GM21390 (cell line): Measurements from ENCODE around the gene MAPK12.
A peak's percentile ranks its signal among the peaks of the same experiment; 100 is the strongest.

Source experiments
- ATAC-seq: cut with Tn5 transposase; IDR thresholded peaks from one replicate; pipeline ENCODE4 v1.9.1; 2021; ENCODE audit not compliant: unreplicated experiment

Gene MAPK12

DNA sequence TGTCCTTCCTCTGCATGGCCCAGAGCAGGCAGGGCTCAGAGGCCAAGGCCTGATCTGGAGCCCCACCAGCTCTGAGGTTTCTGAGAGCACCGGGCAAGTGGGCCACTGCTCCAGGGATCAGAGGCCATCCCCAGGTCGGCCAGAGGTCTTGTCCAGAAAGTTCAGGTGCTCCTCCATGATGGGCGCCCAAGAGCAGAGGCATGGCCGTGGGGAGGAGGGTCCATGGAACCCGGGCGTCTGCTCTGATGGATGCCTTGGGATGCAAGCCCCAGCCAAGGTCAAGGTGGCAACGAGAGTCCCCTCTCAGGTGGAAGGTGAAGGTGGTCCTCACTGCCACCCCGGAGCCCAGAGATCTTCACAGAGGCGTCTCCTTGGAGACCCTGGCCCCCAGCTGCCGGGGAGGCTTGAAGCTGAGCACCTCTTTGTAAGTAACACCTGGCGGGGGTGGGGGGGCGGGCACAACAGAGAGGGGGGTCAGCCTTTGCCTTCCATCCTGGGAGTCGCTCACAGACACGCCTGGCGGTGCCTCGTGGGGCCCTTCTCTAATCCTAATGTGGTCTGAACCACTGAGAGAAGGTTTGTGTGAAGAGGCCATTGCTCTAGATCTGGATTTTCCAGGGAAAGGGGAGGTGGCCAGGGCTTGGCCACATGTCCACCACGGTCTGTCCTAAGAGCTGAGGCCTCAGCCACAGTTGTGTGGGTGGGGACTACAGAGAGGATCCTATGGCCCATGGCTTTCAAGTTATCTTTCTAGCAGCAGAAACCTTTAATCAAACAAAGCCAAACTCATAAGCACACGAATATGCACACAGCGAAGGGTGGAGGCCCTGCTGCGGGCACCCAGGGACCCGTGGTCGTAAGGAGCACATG, 8.2 kb downstream of the MAPK12 start:
- ATAC-seq = no peak

DNA sequence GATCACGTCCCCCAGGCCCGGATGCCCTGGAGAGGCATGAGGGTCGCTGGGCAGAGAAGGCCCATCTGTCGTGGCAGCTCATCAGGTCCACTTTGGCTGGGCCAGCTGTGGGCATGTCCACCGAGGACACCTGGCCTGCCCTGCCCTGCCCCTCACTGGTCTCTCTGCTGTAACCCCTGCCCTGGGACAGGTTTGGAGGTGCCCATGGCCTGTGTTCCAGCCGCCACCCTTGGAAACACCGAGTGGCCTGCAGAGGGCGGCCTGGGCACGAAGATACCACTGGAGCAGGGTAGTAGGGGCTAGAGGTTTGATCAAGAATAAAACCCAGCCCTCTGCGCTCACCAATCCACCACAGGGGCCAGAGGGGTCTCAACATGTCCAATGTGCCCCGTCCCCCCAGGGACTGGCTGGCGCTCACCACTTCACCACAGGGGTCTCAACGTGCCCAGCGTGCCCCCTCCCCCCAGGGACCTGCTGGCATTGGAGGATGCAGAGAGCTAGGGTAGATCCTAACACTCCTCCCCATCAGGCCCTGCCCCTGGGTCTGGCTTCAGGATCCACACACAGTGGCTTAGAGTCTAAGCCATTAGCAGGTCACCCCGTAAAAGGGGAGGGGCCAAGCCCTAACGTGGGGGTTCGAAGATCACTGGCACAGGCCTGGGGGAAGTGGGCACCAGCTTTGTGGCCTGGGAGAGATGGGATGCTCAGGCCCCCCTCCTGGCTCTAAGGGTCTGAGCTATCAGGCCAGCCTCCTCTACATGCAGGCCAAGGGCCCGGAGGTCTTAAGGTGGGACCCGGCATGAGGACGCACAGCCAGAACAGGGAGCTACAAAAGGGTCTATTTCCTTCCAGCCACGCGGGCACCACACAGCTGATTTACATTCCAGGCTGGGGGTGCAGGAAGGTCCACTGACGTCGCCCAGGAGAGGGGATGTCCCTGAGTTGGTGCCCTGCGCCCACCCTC, 9.1 kb downstream of the MAPK12 start:
- no peak for ATAC-seq

- ATAC-seq = no peak
Observed at GRCh38 chr22:50251477-50252081, 9.9 kb downstream of the MAPK12 start.

DNA sequence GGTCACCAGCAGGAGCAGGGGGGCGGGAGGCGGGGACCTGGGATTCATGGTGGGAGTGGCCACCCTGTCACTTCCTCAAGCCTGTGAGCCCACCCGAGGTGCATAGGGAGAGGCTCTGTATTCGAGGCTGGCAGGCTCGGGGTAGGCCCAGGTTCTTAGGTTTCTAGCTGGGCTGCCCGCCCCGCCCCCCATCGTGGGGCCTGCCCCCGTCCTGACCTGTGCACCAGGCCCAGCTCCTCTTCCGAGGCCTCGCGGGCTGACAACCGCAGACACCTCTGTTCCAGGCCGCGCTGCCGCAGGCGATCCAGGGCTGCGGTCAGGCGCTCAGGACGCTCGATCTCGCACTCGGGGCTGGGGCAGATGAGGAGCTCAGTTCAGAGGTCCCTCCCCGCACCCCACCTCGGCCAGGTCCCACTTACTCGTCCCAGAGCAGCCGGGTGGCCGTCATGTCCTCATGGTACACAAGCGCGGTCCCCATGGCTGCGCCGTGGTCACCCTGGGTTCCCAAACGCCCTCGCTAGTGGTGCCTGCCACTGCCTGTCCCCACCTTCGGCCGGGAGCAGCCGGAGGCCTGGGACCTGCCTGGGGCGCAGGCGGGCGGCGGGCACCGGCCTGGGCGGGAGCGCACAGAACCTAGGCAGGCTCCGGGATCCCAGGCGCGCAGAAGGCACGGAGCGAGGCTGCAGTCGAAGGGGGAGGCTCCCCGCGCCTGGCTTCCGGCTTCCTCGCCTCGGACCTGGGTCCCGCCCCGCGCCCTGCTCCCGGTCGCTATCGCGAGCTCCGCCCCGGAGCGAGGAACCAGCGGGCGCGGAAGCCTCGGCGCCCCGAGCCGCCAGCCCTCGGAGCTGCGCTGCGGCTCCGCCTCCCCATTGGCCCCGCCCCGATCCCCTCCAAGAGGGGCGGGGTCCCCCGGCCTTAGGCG, 10.7 kb downstream of the MAPK12 start, which contains the start of gene HDAC10:
Gene HDAC10 (minus strand): TSS at position 711 of the 922 bp plus-strand sequence. CDS start 233 bp downstream, at position 478.
- ATAC-seq = peak; percentile 50

- ATAC-seq = no peak
Observed at GRCh38 chr22:50250249-50250554, 11.3 kb downstream of the MAPK12 start.

GRCh38 chr22:50249341-50250248, 11.9 kb downstream of the MAPK12 start:
- no peak for ATAC-seq

DNA sequence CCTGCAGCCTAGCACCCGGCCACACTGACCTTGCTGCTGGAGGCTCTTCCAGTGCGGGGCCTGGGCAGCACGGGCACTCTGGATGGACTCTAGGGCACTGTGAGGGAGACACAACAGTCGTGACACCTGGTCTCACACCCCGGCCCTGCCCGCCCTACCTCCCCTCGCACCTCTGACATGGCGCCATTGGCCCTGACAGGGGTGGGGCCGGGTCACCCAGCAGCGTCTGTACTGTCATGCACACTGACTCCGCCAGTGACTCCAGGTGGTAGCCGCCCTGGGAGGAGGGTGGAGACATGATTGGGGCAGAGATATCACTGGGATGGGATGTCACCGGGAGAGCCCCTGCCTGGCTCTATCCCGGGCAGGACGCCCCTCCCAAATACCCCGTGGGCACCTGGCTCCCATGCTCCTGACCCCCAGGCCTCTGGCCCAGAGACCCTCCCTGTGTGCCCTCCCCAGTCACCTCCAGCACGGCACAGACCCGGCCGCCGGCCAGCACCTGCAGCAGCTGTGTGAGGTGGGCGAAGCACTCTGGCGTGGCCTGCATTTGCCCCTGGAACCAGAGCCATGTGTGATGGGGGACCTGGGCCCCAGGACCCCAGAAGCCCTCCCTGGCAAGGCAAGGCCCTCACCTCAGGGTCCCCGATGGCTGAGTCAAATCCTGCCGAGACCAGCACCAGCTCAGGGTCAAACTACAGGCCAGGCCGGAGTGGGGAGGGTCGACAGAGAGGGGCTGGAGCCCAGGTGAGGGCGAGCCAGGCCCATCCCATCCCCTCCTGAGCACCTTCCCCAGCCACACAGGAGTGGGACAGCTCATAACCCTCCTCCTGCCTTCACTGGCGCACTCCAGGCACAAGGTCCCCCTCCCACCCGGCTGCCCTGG, 13.0 kb downstream of the MAPK12 start:
- ATAC-seq = no peak

DNA sequence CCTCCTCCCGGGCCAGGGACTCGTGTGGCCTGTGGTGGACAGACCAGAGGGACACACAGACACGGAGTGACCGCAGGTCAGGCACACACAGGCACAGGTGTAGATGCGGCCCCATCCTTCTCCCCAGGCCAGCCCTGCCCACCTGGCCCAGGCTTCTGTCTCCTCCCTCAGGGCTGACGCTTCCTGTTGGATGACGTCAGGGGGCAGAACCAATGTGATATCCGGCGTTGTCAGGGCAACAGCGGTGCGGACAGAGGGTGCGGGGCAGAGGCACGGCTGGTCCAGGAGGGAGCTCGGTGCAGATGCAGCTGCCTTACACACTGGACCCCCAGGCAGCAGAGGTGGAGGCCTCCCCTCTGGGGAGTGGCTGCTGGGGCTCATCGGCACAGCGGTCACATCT, 13.7 kb downstream of the MAPK12 start:
- ATAC-seq = no peak

- no peak for ATAC-seq
Observed at GRCh38 chr22:50246242-50247175, 15.0 kb downstream of the MAPK12 start.

- no peak for ATAC-seq
Observed at GRCh38 chr22:50245214-50246072, 16.0 kb downstream of the MAPK12 start.

DNA sequence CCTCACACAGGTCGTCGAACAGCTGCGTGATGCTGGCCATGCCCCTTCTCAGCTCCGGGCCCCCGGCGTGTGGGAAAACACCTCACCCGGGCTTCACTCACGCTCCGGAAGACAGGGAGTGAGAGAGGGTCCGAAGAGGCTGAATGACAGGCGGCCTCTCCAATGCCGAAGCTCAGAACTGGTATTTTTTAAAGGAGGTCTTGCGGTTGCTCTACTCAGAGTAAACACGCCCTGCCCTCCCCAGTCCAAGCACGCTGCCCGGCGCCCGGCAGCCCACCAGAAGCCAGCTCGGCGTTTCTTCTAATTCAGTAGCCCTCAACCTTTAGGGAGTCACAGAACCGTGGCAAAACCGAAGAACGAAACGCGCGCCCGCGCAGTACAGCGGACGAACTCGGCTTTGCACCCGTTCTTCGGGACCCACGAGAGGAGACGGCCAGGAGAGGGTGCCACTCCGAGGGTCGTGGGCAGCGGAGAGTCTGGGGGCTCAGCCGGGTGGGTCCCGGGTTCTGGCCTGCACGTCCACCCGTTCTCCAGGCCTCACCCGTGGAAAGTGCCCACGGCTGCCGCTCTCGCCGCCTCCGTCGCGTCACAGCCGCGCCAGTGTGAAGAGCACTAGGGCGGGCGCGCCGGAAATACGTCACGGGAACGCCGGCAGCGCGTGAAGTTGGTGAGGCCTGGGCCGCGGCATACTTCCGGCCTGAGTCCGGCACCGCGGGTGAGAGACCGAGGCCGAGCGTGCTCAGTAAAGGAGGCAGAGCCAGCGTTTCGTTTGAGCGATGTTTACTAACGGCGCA, 16.9 kb downstream of the MAPK12 start, which contains the start of gene TUBGCP6:
Gene TUBGCP6 (minus strand): TSS at position 604 of the 794 bp plus-strand sequence. CDS start 564 bp downstream, at position 40.
- peak; percentile 59 for ATAC-seq

DNA sequence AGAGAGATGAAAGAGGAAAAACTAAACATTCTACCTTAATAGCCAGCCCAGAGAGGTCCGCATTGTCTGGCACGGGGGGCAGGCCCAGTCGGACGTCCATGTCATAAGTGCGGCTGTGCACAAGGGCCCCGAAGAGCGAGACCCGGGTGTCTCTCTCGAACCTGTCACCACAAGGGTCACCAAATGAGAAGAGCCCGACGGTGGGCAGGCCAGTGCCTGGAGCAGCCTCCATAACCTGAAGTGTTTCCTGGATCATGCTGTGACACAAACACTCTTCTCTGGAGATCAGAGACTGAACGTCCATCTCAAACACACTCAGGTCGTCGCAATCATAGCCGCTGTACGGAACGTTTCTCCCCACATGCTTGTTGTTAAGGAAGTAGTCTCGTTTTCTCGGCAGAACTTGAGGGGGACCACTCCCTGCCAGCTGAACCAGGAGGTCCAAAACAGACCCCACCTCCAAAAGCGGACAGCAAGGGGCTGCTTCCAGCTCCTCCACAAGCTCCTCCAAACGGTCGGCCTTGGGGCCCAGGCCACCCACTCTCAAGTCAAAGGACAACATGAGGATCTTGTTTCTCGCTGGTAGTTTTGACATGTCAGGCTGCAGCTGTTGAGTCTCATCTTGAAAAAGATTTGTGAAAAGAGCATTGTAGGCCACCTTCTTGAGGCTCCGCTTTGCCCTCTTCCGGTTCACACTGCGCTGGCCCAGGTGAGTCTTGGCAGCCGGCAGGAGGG, 17.6 kb downstream of the MAPK12 start:
- no peak for ATAC-seq

GRCh38 chr22:50242406-50242949, 19.0 kb downstream of the MAPK12 start:
- ATAC-seq = no peak

DNA sequence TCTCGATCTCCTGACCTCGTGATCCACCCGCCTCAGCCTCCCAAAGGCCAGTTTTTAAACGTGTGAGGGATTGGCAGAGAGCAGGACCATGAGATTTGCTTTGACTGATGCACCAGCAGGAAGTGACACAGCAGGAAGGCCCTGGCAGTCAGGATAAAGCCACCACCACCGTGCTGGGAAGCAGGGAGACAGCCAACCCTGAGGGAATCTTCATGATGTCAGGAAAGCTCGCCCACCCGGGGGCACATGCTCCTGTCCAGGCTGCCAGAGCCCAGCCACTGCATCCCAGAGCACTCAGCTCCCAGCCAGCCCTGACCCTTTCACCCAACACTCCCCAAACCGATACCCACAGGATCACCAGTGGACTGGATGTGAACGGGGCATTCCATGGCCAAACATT, 22.7 kb downstream of the MAPK12 start:
- ATAC-seq = no peak
